K562 treated with DMSO at 1 percent for 24 hours (cell line): ENCODE measurements around the gene CLCF1. TPM values are rescaled to one million over a fixed set of nuclear protein-coding genes. Genes with fewer than 3 reads are reported as not detected.

Experiments
- total RNA-seq: library from RNA; unstranded; fragments of 300-600 nt; gene quantifications from 2 replicates; pipeline ENCODE4 v1.2.3, GENCODE V29; 2022; ENCODE audit warnings: low read depth; ENCODE audit not compliant: insufficient read depth

The CLCF1 gene
- total RNA-seq = 3.6 and 3.7 TPM in 2 replicates

GRCh38 chr11:67372993-67373647, at the start of gene CLCF1:
Gene CLCF1, minus strand, starts transcription at chr11:67373598. Its CDS starts 59 bp downstream, at chr11:67373539.

GRCh38 chr11:67415501-67416304, 42.3 kb upstream of the CLCF1 start, which contains the start of gene CARNS1:
Gene CARNS1, plus strand, starts transcription at chr11:67415678. Its CDS starts 522 bp downstream, at chr11:67416200.

GRCh38 chr11:67401495-67402191, 28.2 kb upstream of the CLCF1 start, which contains the start of gene PPP1CA:
Gene PPP1CA, minus strand, starts transcription at chr11:67401858. Its CDS starts 76 bp downstream, at chr11:67401782.

GRCh38 chr11:67391304-67392182, 18.1 kb upstream of the CLCF1 start, which contains the start of gene RAD9A:
Gene RAD9A, plus strand, starts transcription at chr11:67391986. Its CDS starts 59 bp downstream, at chr11:67392045.

GRCh38 chr11:67353317-67354074, 19.9 kb downstream of the CLCF1 start, which contains the start of gene POLD4:
Gene POLD4, minus strand, starts transcription at chr11:67353546. Its CDS starts 147 bp downstream, at chr11:67353399.

Other genes starting within 250 kb of the CLCF1 start
- gene GRK2, start 107.1 kb downstream of the CLCF1 start, total RNA-seq = 159 and 169 TPM in 2 replicates
- 60.2 and 68.6 TPM in 2 replicates for gene ANKRD13D, start 84.3 kb downstream of the CLCF1 start, total RNA-seq
- 2.0 and 4.3 TPM in 2 replicates for gene SSH3, start 70.1 kb downstream of the CLCF1 start, total RNA-seq
- 142 and 157 TPM in 2 replicates for gene POLD4, start 20.1 kb downstream of the CLCF1 start, total RNA-seq
- gene RAD9A, start 18.4 kb upstream of the CLCF1 start, total RNA-seq = 55.0 and 57.0 TPM in 2 replicates
- gene PPP1CA, start 28.3 kb upstream of the CLCF1 start, total RNA-seq = 384 and 414 TPM in 2 replicates
- gene TBC1D10C, start 30.5 kb upstream of the CLCF1 start, total RNA-seq = 1.0 and 1.7 TPM in 2 replicates
- 0.20 TPM in 1 of 2 replicates, not detected in the other for gene CARNS1, start 42.1 kb upstream of the CLCF1 start, total RNA-seq
- 110 and 111 TPM in 2 replicates for gene RPS6KB2, start 54.9 kb upstream of the CLCF1 start, total RNA-seq
- gene PTPRCAP, start 64.1 kb upstream of the CLCF1 start, total RNA-seq = 2.6 and 4.1 TPM in 2 replicates
- 282 and 302 TPM in 2 replicates for gene CORO1B, start 69.9 kb upstream of the CLCF1 start, total RNA-seq
- not detected in 2 replicates for gene GPR152, start 79.1 kb upstream of the CLCF1 start, total RNA-seq
- not detected in 2 replicates for gene CABP4, start 81.8 kb upstream of the CLCF1 start, total RNA-seq
- gene TMEM134, start 95.7 kb upstream of the CLCF1 start, total RNA-seq = 42.4 and 59.3 TPM in 2 replicates
- 121 and 135 TPM in 2 replicates for gene AIP, start 109.4 kb upstream of the CLCF1 start, total RNA-seq
- 54.2 and 68.6 TPM in 2 replicates for gene PITPNM1, start 131.8 kb upstream of the CLCF1 start, total RNA-seq
- 120 and 125 TPM in 2 replicates for gene CDK2AP2, start 134.6 kb upstream of the CLCF1 start, total RNA-seq
- not detected in 2 replicates for gene CABP2, start 149.8 kb upstream of the CLCF1 start, total RNA-seq
- 2,484 and 2,621 TPM in 2 replicates for gene GSTP1, start 210.2 kb upstream of the CLCF1 start, total RNA-seq
- 248 and 298 TPM in 2 replicates for gene NDUFV1, start 233.3 kb upstream of the CLCF1 start, total RNA-seq